ENCODE measurements around the gene CCNH.

Gene CCNH

GRCh38 chr5:87412630-87413342 is at the start of gene CCNH:
TSS of gene CCNH (minus strand) at chr5:87412930. CDS start at chr5:87412794, 136 bp downstream.
- no peaks in the 10 kb centered on the region for H3K27me3 Mint-ChIP-seq
- peaks cover 40% of the 10 kb centered on the region for H3K4me1 Mint-ChIP-seq
- no peaks in the 10 kb centered on the region for H3K9me3 Mint-ChIP-seq
- H3K27ac Mint-ChIP-seq: peak within 1 kb of the TSS; percentile 95
- peaks cover 34% of the 10 kb centered on the region for H3K36me3 Mint-ChIP-seq (ENCODE audit: low read depth)
- DNase-seq (peak; percentile 95), ATAC-seq (peak; percentile 100)
- H3K4me3 Mint-ChIP-seq: peak within 1 kb of the TSS; percentile 97

GRCh38 chr5:87457706-87458105 is 45.0 kb upstream of the CCNH start:
- ATAC-seq (no peak), DNase-seq (no peak)
- Mint-ChIP-seq H3K27ac (no peak overlapping the region), H3K36me3 (ENCODE audit: low read depth) (no peaks in the 10 kb centered on the region), H3K27me3 (peaks cover 10% of the 10 kb centered on the region), H3K4me3 (no peak overlapping the region), H3K9me3 (no peaks in the 10 kb centered on the region), H3K4me1 (no peaks in the 10 kb centered on the region)

GRCh38 chr5:87453801-87454200 is 41.1 kb upstream of the CCNH start:
- DNase-seq (no peak), ATAC-seq (no peak)
- Mint-ChIP-seq H3K4me1 (no peaks in the 10 kb centered on the region), H3K4me3 (no peak overlapping the region), H3K27me3 (peaks cover 8% of the 10 kb centered on the region), H3K27ac (no peak overlapping the region), H3K36me3 (ENCODE audit: low read depth) (no peaks in the 10 kb centered on the region), H3K9me3 (no peaks in the 10 kb centered on the region)

GRCh38 chr5:87452837-87453236 is 40.1 kb upstream of the CCNH start:
- H3K4me1 Mint-ChIP-seq: no peaks in the 10 kb centered on the region
- H3K36me3 Mint-ChIP-seq (ENCODE audit: low read depth): no peaks in the 10 kb centered on the region
- DNase-seq (no peak), ATAC-seq (no peak)
- H3K27ac Mint-ChIP-seq: no peak overlapping the region
- no peak overlapping the region for H3K4me3 Mint-ChIP-seq
- H3K27me3 Mint-ChIP-seq: peaks cover 11% of the 10 kb centered on the region
- no peaks in the 10 kb centered on the region for H3K9me3 Mint-ChIP-seq

GRCh38 chr5:87442419-87442818 is 29.7 kb upstream of the CCNH start:
- no peaks in the 10 kb centered on the region for H3K4me1 Mint-ChIP-seq
- H3K4me3 Mint-ChIP-seq: no peak overlapping the region
- peaks cover 4% of the 10 kb centered on the region for H3K27me3 Mint-ChIP-seq
- H3K36me3 Mint-ChIP-seq (ENCODE audit: low read depth): no peaks in the 10 kb centered on the region
- H3K27ac Mint-ChIP-seq: no peak overlapping the region
- ATAC-seq (no peak), DNase-seq (no peak)
- no peaks in the 10 kb centered on the region for H3K9me3 Mint-ChIP-seq

GRCh38 chr5:87438231-87438630 is 25.5 kb upstream of the CCNH start:
- H3K4me3 Mint-ChIP-seq: no peak overlapping the region
- H3K9me3 Mint-ChIP-seq: no peaks in the 10 kb centered on the region
- H3K36me3 Mint-ChIP-seq (ENCODE audit: low read depth): no peaks in the 10 kb centered on the region
- DNase-seq: no peak
- no peaks in the 10 kb centered on the region for H3K4me1 Mint-ChIP-seq
- no peaks in the 10 kb centered on the region for H3K27me3 Mint-ChIP-seq
- no peak for ATAC-seq
- H3K27ac Mint-ChIP-seq: no peak overlapping the region

- Mint-ChIP-seq H3K27ac (no peak overlapping the region), H3K36me3 (ENCODE audit: low read depth) (no peaks in the 10 kb centered on the region), H3K4me1 (no peaks in the 10 kb centered on the region), H3K4me3 (no peak overlapping the region), H3K27me3 (no peaks in the 10 kb centered on the region), H3K9me3 (no peaks in the 10 kb centered on the region)
- ATAC-seq (no peak), DNase-seq (no peak)
Measured at GRCh38 chr5:87437724-87438123, 25.0 kb upstream of the CCNH start.

- Mint-ChIP-seq H3K4me3 (no peak overlapping the region), H3K36me3 (ENCODE audit: low read depth) (no peaks in the 10 kb centered on the region), H3K27ac (no peak overlapping the region), H3K27me3 (no peaks in the 10 kb centered on the region), H3K4me1 (no peaks in the 10 kb centered on the region), H3K9me3 (no peaks in the 10 kb centered on the region)
- no peak for ATAC-seq
- DNase-seq: no peak
Measured at GRCh38 chr5:87435144-87435694, 22.5 kb upstream of the CCNH start.

- no peaks in the 10 kb centered on the region for H3K9me3 Mint-ChIP-seq
- DNase-seq: no peak
- no peaks in the 10 kb centered on the region for H3K27me3 Mint-ChIP-seq
- no peaks in the 10 kb centered on the region for H3K36me3 Mint-ChIP-seq (ENCODE audit: low read depth)
- H3K4me3 Mint-ChIP-seq: no peak overlapping the region
- no peaks in the 10 kb centered on the region for H3K4me1 Mint-ChIP-seq
- H3K27ac Mint-ChIP-seq: no peak overlapping the region
- no peak for ATAC-seq
Measured at GRCh38 chr5:87434461-87434860, 21.7 kb upstream of the CCNH start.

- ATAC-seq (no peak), DNase-seq (no peak)
- Mint-ChIP-seq H3K9me3 (no peaks in the 10 kb centered on the region), H3K4me3 (no peak overlapping the region), H3K4me1 (no peaks in the 10 kb centered on the region), H3K27me3 (no peaks in the 10 kb centered on the region), H3K27ac (no peak overlapping the region), H3K36me3 (ENCODE audit: low read depth) (no peaks in the 10 kb centered on the region)
Measured at GRCh38 chr5:87433945-87434344, 21.2 kb upstream of the CCNH start.

GRCh38 chr5:87432460-87432859 is 19.7 kb upstream of the CCNH start:
- DNase-seq (no peak), ATAC-seq (peak; percentile 73)
- H3K4me3 Mint-ChIP-seq: no peak overlapping the region
- no peaks in the 10 kb centered on the region for H3K9me3 Mint-ChIP-seq
- no peak overlapping the region for H3K27ac Mint-ChIP-seq
- no peaks in the 10 kb centered on the region for H3K27me3 Mint-ChIP-seq
- H3K36me3 Mint-ChIP-seq (ENCODE audit: low read depth): no peaks in the 10 kb centered on the region
- no peaks in the 10 kb centered on the region for H3K4me1 Mint-ChIP-seq

- peaks cover under 1% of the 10 kb centered on the region for H3K27me3 Mint-ChIP-seq
- no peaks in the 10 kb centered on the region for H3K9me3 Mint-ChIP-seq
- no peak for ATAC-seq
- H3K4me1 Mint-ChIP-seq: no peaks in the 10 kb centered on the region
- no peak overlapping the region for H3K27ac Mint-ChIP-seq
- DNase-seq: no peak
- H3K36me3 Mint-ChIP-seq (ENCODE audit: low read depth): no peaks in the 10 kb centered on the region
- no peak overlapping the region for H3K4me3 Mint-ChIP-seq
Measured at GRCh38 chr5:87430863-87431457, 18.2 kb upstream of the CCNH start.

GRCh38 chr5:87423755-87424154 is 11.0 kb upstream of the CCNH start:
- H3K9me3 Mint-ChIP-seq: no peaks in the 10 kb centered on the region
- no peak overlapping the region for H3K4me3 Mint-ChIP-seq
- ATAC-seq (no peak), DNase-seq (no peak)
- H3K27ac Mint-ChIP-seq: no peak overlapping the region
- peaks cover 3% of the 10 kb centered on the region for H3K27me3 Mint-ChIP-seq
- no peaks in the 10 kb centered on the region for H3K4me1 Mint-ChIP-seq
- H3K36me3 Mint-ChIP-seq (ENCODE audit: low read depth): no peaks in the 10 kb centered on the region

- no peak overlapping the region for H3K4me3 Mint-ChIP-seq
- no peaks in the 10 kb centered on the region for H3K4me1 Mint-ChIP-seq
- no peaks in the 10 kb centered on the region for H3K36me3 Mint-ChIP-seq (ENCODE audit: low read depth)
- H3K27ac Mint-ChIP-seq: no peak overlapping the region
- DNase-seq: no peak
- peaks cover 3% of the 10 kb centered on the region for H3K27me3 Mint-ChIP-seq
- ATAC-seq: no peak
- no peaks in the 10 kb centered on the region for H3K9me3 Mint-ChIP-seq
Measured at GRCh38 chr5:87421307-87421706, 8.6 kb upstream of the CCNH start.

- Mint-ChIP-seq H3K9me3 (no peaks in the 10 kb centered on the region), H3K4me3 (no peak overlapping the region), H3K27ac (no peak overlapping the region), H3K4me1 (peaks cover 2% of the 10 kb centered on the region), H3K36me3 (ENCODE audit: low read depth) (no peaks in the 10 kb centered on the region), H3K27me3 (no peaks in the 10 kb centered on the region)
- ATAC-seq: no peak
- no peak for DNase-seq
Measured at GRCh38 chr5:87418506-87418905, 5.8 kb upstream of the CCNH start.

All from activated naive CD8-positive, alpha-beta T cell treated with anti-CD3 and anti-CD28 coated beads, Interleukin-2, amount 50 U/mL, for 24 hours (primary cell).